Mammary microvascular endothelial cell (primary cell): ENCODE results near the gene NSFL1C. TPM values are rescaled to one million over a fixed set of nuclear protein-coding genes. Genes with fewer than 3 reads are reported as not detected.

Source experiments
- total RNA-seq: library from RNA; depleted of rRNA; stranded (reverse); fragments of >200 nt; gene quantifications from 2 replicates; pipeline ENCODE4 v1.2.3, GENCODE V29; 2015

Gene NSFL1C
- total RNA-seq: 61.7 and 80.5 TPM in 2 replicates

DNA sequence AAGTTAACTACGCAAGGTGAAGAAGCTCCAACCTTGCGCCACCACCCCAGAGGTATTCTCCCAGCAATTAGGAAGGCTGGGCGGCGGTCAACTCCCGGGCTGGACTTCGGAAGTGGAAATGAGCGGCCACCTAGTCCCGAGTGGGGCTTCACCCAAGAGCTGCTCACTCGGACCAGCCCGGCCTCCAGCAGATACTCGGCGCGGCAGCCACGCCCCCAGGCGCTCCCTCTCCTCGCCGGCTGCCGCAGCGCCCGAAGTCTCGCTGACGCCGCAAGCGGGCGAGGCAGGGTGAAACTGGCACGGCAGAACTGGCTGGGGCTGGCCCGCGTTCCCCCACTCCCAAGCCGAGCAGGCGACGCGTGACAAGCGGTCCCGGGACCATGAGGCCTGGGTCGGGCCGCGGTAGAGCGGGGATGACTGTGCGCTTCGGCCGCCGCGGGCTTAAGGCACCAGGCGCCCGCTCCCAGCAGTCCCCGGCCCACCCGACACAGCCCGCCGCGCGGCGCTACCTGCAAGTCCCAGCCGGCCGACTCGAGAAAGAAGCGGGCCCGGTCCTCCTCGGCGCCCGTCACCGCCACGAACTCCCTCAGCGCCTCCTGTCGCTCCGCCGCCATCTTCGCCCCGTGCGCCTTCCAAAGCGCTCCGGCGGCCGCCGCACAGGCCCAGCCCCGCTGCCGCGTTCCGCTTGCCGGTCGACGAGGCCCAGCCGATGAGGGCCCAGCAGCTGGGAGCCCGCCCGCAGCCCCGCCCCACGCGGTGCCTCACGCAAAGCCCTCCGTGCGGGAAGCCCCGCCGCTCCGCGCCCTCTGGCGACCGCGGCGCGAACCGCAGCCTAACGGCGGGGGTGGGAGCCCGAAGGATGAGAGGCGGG lies at the start of gene NSFL1C:
NSFL1C (minus strand) TSS at position 639 of the 871 bp plus-strand sequence; CDS start at position 614, 25 bp downstream.

DNA sequence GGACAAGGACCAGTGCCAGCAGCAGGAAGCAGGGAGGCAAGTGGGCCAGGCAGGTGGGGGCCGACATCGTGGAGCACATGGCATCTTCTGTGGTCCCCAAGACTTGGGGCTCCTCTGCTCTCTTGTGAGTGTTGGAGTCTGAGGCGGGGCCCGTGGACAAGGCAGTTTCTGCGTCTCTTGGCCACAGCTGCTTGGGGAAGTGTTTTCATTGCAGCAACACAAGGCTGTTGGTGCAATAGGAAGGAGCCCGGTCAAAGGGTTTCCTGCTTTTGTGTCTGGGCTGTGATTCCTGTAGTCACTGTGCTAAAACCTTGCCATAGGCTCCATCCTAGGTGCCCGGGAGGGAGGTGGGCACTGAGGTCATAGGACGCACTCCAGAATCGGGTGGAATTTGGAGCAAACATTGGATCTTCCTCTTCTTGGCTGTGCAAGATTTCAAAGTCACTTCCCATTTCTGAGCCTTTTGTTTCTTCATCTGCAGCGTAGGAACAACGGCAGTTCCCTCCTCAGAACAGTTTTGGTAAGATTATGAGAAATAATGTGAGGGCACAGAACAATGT lies 24.7 kb upstream of the NSFL1C start, which contains the start of gene SIRPB2:
SIRPB2 (minus strand) TSS at position 140 of the 560 bp plus-strand sequence; CDS start at position 79, 61 bp downstream.

DNA sequence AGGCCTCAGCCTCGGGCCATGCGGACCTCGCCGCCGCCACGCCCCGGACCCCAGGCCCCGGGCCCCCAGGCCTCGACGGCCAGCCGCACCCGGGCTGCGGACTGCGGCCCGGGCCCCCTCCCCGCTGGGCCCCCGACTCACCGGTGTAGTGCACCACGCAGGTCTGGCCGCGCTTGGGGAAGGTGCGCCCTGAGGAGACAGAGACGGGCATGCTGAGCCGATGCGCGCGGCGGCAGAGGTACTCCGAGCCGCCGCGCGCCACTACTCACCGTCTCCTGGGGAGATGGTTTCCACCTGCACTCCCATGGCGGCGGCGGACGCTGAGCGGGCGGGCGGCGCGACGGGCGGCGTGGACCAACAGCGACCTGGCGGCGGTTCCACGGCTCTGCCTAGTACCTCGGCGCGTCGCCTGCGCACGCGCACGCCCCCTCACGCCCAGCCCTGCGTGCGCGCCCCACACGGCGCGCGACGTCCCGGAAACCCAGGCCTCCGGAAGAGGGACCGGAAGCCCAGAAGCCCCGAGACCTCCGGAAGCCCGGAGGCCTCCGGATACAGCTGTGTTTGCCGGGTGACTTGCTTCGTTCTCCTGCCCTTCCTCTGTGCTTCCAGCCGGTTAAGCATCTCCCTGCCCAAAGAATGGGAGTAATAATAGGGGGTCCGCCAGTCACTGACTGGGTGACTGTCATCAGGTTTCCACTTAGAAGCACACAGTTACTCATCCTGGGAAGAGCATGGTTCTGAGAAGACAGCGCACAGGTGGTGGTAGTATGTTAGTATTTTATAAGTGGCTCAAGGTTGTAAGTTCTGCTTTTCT lies 73.7 kb downstream of the NSFL1C start, which contains the start of gene FKBP1A:
FKBP1A (minus strand) TSS at position 362 of the 814 bp plus-strand sequence; CDS start at position 306, 56 bp downstream.

Other genes starting within 250 kb of the NSFL1C start
- gene RAD21L1, start 240.8 kb downstream of the NSFL1C start, total RNA-seq: not detected in 2 replicates
- 6.6 and 7.3 TPM in 2 replicates for gene SNPH, start 200.6 kb downstream of the NSFL1C start, total RNA-seq
- gene SDCBP2, start 137.7 kb downstream of the NSFL1C start, total RNA-seq: 4.7 and 5.6 TPM in 2 replicates
- gene FKBP1A, start 73.8 kb downstream of the NSFL1C start, total RNA-seq: 313 and 314 TPM in 2 replicates
- 0.07 TPM in 1 of 2 replicates, not detected in the other for gene SIRPB2, start 24.6 kb upstream of the NSFL1C start, total RNA-seq
- gene SIRPD, start 90.9 kb upstream of the NSFL1C start, total RNA-seq: not detected in 2 replicates
- gene SIRPB1, start 153.2 kb upstream of the NSFL1C start, total RNA-seq: 0.80 TPM in 1 of 2 replicates, not detected in the other
- not detected in 2 replicates for gene SIRPG, start 190.9 kb upstream of the NSFL1C start, total RNA-seq